SK-N-SH treated with all-trans-retinoic acid at 6 μM for 48 hours (cell line): ENCODE measurements around the gene ANXA5.

Source experiments
- ATAC-seq: fragments of 200-7000 bp; cut with Tn5 transposase; 3 replicates; pipeline ENCODE4 v1.9.1; 2020; ENCODE audit warnings: mild to moderate bottlenecking, moderate library complexity
- ARNTL ChIP-seq: fragments of 450-650 bp; formaldehyde crosslinking; IDR thresholded peaks from 2 replicates; pipeline ENCODE4 v1.5.0; 2020; ENCODE audit warnings: low read depth, mild to moderate bottlenecking, moderate library complexity, borderline replicate concordance
- BACH2 ChIP-seq: fragments of 250-450 bp; sonication (Bioruptor Pico); IDR thresholded peaks from 2 replicates; pipeline ENCODE4 v1.9.0; 2021; ENCODE audit warnings: mild to moderate bottlenecking, borderline replicate concordance
- CSDC2 ChIP-seq: fragments of 250-450 bp; sonication (Bioruptor Pico); IDR thresholded peaks from 2 replicates; pipeline ENCODE4 v1.5.0; 2020; ENCODE audit warnings: mild to moderate bottlenecking, moderate library complexity
- ESRRG ChIP-seq: fragments of 250-450 bp; sonication (Bioruptor Pico); IDR thresholded peaks from 2 replicates; pipeline ENCODE4 v1.6.1; 2021; ENCODE audit warnings: mild to moderate bottlenecking
- GLIS3 ChIP-seq: fragments of 250-450 bp; sonication (Bioruptor Pico); IDR thresholded peaks from 2 replicates; pipeline ENCODE4 v1.5.0; 2020; ENCODE audit warnings: mild to moderate bottlenecking, moderate library complexity
- ISL1 ChIP-seq: fragments of 250-450 bp; sonication (Bioruptor Pico); IDR thresholded peaks from 2 replicates; pipeline ENCODE4 v2.1.2; 2022; ENCODE audit warnings: mild to moderate bottlenecking, moderate library complexity
- OSR1 ChIP-seq: fragments of 250-450 bp; sonication (Bioruptor Pico); IDR thresholded peaks from 2 replicates; pipeline ENCODE4 v1.8.0; 2022; ENCODE audit warnings: moderate library complexity, mild to moderate bottlenecking, inconsistent platforms
- PPARA ChIP-seq: fragments of 250-450 bp; sonication (Bioruptor Pico); IDR thresholded peaks from 2 replicates; pipeline ENCODE4 v1.5.0; 2020; ENCODE audit warnings: mild to moderate bottlenecking, borderline replicate concordance
- RARB ChIP-seq: fragments of 250-450 bp; sonication (Bioruptor Pico); IDR thresholded peaks from 2 replicates; pipeline ENCODE4 v1.8.0; 2021; ENCODE audit warnings: mild to moderate bottlenecking, moderate library complexity
- SNAI2 ChIP-seq: fragments of 250-450 bp; sonication (Bioruptor Pico); IDR thresholded peaks from 2 replicates; pipeline ENCODE4 v1.5.0; 2020; ENCODE audit warnings: mild to moderate bottlenecking, moderate library complexity
- TCF4 ChIP-seq: fragments of 250-450 bp; sonication (Bioruptor Pico); IDR thresholded peaks from 2 replicates; pipeline ENCODE4 v1.8.0; 2021; ENCODE audit warnings: mild to moderate bottlenecking, moderate library complexity, borderline replicate concordance
- TOX ChIP-seq: fragments of 250-450 bp; sonication (Bioruptor Pico); IDR thresholded peaks from 2 replicates; pipeline ENCODE4 v1.8.0; 2021; ENCODE audit warnings: mild to moderate bottlenecking, moderate library complexity, borderline replicate concordance
- ZC3H10 ChIP-seq: fragments of 250-450 bp; sonication (Bioruptor Pico); IDR thresholded peaks from 2 replicates; pipeline ENCODE4 v1.5.1; 2021; ENCODE audit warnings: mild to moderate bottlenecking, moderate library complexity
- ZFP3 ChIP-seq: fragments of 250-450 bp; sonication (Bioruptor Pico); IDR thresholded peaks from 2 replicates; pipeline ENCODE4 v1.5.0; 2020; ENCODE audit warnings: mild to moderate bottlenecking, moderate library complexity
- ZFP30 ChIP-seq: fragments of 450-650 bp; formaldehyde crosslinking; IDR thresholded peaks from 2 replicates; pipeline ENCODE4 v1.5.0; 2022; ENCODE audit warnings: mild to moderate bottlenecking, moderate library complexity
- ZNF565 ChIP-seq: fragments of 450-650 bp; formaldehyde crosslinking; conservative IDR thresholded peaks from 2 replicates; pipeline ENCODE4 v1.5.0; 2020; ENCODE audit warnings: low read depth, mild to moderate bottlenecking, moderate library complexity
- ZNF70 ChIP-seq: fragments of 450-650 bp; formaldehyde crosslinking; IDR thresholded peaks from 2 replicates; pipeline ENCODE4 v1.5.0; 2020; ENCODE audit warnings: mild to moderate bottlenecking, moderate library complexity
- ZNF8 ChIP-seq: fragments of 450-650 bp; formaldehyde crosslinking; IDR thresholded peaks from 2 replicates; pipeline ENCODE4 v1.5.0; 2020; ENCODE audit warnings: mild to moderate bottlenecking, moderate library complexity
- TF ChIP-seq, protein P1 (sequence below): fragments of 250-450 bp; sonication (Bioruptor Pico); IDR thresholded peaks from 2 replicates; pipeline ENCODE4 v1.5.1; 2021; ENCODE audit warnings: mild to moderate bottlenecking, moderate library complexity
- TF ChIP-seq, protein P2 (sequence below): fragments of 250-450 bp; sonication (Bioruptor Pico); IDR thresholded peaks from 2 replicates; pipeline ENCODE4 v1.5.0; 2020; ENCODE audit warnings: mild to moderate bottlenecking, moderate library complexity
- TF ChIP-seq, protein P3 (sequence below): fragments of 250-450 bp; sonication (Bioruptor Pico); IDR thresholded peaks from 2 replicates; pipeline ENCODE4 v1.8.0; 2020; ENCODE audit warnings: mild to moderate bottlenecking, moderate library complexity, borderline replicate concordance
- TF ChIP-seq, protein P4 (sequence below): fragments of 250-450 bp; sonication (Bioruptor Pico); IDR thresholded peaks from 2 replicates; pipeline ENCODE4 v1.8.0; 2021; ENCODE audit warnings: low read depth, mild to moderate bottlenecking, moderate library complexity, borderline replicate concordance
- TF ChIP-seq, protein P5 (sequence below): fragments of 250-450 bp; sonication (Bioruptor Pico); IDR thresholded peaks from 2 replicates; pipeline ENCODE4 v1.5.1; 2020; ENCODE audit warnings: low read depth, mild to moderate bottlenecking, moderate library complexity

The ANXA5 gene

DNA sequence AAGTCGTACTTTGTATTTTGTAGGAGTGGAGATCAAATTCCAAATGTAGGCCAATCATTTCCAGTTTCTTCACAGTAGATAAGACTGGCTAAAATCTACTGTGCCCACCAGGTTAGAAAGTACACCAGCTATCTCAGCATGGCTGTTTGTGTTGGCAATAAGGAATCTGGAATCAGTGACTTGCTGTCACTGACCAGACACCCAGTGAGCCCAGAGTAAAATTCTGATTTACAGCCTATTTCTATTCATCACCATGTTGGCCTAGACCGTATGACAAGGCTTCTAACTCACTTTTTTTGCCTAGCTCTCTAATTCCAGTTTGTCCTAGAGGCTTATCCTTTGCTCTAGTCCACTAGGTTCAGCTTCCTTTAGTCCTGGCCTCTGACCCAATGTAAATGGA, 42.8 kb upstream of the ANXA5 start:
- no peak for TF ChIP-seq GLIS3
- TF ChIP-seq ZNF565, result no peak
- no peak for TF ChIP-seq ESRRG (CRISPR knock-in tag)
- TF ChIP-seq SNAI2 (CRISPR knock-in tag), result no peak
- no peak for TF ChIP-seq BACH2 (CRISPR knock-in tag)
- TF ChIP-seq, protein P1, sequence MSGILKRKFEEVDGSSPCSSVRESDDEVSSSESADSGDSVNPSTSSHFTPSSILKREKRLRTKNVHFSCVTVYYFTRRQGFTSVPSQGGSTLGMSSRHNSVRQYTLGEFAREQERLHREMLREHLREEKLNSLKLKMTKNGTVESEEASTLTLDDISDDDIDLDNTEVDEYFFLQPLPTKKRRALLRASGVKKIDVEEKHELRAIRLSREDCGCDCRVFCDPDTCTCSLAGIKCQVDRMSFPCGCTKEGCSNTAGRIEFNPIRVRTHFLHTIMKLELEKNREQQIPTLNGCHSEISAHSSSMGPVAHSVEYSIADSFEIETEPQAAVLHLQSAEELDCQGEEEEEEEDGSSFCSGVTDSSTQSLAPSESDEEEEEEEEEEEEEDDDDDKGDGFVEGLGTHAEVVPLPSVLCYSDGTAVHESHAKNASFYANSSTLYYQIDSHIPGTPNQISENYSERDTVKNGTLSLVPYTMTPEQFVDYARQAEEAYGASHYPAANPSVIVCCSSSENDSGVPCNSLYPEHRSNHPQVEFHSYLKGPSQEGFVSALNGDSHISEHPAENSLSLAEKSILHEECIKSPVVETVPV (CRISPR knock-in tag), result no peak
- TF ChIP-seq, protein P2, sequence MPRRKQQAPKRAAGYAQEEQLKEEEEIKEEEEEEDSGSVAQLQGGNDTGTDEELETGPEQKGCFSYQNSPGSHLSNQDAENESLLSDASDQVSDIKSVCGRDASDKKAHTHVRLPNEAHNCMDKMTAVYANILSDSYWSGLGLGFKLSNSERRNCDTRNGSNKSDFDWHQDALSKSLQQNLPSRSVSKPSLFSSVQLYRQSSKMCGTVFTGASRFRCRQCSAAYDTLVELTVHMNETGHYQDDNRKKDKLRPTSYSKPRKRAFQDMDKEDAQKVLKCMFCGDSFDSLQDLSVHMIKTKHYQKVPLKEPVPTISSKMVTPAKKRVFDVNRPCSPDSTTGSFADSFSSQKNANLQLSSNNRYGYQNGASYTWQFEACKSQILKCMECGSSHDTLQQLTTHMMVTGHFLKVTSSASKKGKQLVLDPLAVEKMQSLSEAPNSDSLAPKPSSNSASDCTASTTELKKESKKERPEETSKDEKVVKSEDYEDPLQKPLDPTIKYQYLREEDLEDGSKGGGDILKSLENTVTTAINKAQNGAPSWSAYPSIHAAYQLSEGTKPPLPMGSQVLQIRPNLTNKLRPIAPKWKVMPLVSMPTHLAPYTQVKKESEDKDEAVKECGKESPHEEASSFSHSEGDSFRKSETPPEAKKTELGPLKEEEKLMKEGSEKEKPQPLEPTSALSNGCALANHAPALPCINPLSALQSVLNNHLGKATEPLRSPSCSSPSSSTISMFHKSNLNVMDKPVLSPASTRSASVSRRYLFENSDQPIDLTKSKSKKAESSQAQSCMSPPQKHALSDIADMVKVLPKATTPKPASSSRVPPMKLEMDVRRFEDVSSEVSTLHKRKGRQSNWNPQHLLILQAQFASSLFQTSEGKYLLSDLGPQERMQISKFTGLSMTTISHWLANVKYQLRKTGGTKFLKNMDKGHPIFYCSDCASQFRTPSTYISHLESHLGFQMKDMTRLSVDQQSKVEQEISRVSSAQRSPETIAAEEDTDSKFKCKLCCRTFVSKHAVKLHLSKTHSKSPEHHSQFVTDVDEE, result no peak
- TF ChIP-seq ISL1 (CRISPR knock-in tag), result no peak
- TF ChIP-seq ZNF8, result no peak
- TF ChIP-seq ZNF70 (CRISPR knock-in tag), result no peak
- no peak for ATAC-seq

DNA sequence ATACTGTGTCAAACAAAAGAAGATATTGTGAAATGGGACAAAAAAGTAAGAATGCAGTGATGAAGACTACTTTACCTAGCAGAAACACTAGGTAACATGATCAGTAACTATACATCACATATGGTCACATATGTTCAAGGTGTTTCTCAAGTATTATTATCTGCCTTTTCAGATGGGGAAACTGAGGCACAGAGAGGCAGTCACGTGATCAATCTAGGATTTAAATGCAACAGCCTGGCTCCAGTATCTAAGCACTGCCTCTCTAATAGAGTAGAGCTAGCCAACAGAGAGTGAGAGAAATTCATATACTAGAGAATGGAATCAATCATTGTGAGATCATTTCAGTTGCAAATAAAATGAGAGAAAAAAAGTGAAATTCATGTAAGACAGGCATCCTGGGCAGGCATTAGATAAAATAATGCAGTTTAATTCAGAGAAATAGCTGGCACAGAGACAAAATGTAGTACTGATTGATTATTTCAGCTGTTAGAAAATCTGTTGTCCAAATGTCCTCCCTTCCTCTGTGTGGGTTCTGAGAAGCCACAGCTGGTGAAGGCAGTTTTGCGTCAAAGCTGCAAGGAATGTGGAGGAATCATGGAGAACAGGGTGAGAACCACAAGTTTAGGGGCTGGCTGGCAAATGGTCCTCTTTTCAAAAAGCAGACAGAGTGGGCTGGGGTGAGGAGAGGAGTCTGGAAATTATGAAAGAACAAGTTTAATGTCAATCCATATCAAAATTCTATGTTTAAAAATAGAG, 42.2 kb upstream of the ANXA5 start:
- TF ChIP-seq TCF4 (CRISPR knock-in tag), result no peak
- no peak for TF ChIP-seq GLIS3
- TF ChIP-seq PPARA (CRISPR knock-in tag), result no peak
- no peak for TF ChIP-seq SNAI2 (CRISPR knock-in tag)
- no peak for TF ChIP-seq ZNF8
- TF ChIP-seq, protein P3, sequence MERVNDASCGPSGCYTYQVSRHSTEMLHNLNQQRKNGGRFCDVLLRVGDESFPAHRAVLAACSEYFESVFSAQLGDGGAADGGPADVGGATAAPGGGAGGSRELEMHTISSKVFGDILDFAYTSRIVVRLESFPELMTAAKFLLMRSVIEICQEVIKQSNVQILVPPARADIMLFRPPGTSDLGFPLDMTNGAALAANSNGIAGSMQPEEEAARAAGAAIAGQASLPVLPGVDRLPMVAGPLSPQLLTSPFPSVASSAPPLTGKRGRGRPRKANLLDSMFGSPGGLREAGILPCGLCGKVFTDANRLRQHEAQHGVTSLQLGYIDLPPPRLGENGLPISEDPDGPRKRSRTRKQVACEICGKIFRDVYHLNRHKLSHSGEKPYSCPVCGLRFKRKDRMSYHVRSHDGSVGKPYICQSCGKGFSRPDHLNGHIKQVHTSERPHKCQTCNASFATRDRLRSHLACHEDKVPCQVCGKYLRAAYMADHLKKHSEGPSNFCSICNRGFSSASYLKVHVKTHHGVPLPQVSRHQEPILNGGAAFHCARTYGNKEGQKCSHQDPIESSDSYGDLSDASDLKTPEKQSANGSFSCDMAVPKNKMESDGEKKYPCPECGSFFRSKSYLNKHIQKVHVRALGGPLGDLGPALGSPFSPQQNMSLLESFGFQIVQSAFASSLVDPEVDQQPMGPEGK (CRISPR knock-in tag), result no peak
- no peak for TF ChIP-seq OSR1 (CRISPR knock-in tag)
- TF ChIP-seq, all 23 proteins: peak for 0
- ATAC-seq, result no peak

DNA sequence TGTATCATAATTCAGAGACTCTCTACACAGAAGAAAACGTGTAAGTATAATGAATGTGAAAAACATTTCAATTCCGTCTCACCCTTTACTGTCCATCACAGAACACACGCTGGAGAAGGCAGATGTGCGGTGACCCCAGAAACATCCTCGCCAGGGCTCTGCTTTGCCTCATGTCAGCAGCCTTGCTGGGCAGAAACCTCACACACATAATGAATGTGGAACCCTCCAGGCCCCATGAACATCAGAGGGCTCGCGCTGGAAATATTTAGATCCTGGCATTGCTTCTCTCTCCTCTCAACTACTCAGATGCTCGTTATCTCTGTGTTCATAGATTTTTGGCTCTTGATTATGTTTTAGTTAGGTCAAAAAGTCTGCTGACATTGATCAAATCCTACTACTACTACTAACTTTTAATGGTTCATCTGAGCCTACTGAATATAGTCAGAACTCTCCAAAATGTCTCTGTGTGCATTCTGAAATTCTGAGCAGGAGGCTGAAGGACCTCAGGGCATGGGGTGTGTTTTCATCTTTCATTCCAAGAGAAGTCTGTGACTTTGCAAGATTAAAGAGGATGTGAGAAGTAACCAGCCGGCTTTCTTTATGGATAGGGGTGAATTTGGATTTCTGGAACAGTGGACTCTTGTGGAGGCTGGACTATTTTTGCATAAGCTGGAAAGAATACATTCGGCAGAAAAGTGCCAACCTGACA, 41.2 kb upstream of the ANXA5 start:
- TF ChIP-seq PPARA (CRISPR knock-in tag) (no peak), ISL1 (CRISPR knock-in tag) (no peak), SNAI2 (CRISPR knock-in tag) (no peak), CSDC2 (CRISPR knock-in tag) (no peak), RARB (no peak), TOX (CRISPR knock-in tag) (no peak), ARNTL (CRISPR knock-in tag) (no peak), ZNF70 (CRISPR knock-in tag) (no peak), GLIS3 (no peak), ZFP30 (CRISPR knock-in tag) (no peak), ZNF8 (no peak), OSR1 (CRISPR knock-in tag) (no peak), ZNF565 (no peak), ZFP3 (no peak), ZC3H10 (no peak)
- TF ChIP-seq, protein P4, sequence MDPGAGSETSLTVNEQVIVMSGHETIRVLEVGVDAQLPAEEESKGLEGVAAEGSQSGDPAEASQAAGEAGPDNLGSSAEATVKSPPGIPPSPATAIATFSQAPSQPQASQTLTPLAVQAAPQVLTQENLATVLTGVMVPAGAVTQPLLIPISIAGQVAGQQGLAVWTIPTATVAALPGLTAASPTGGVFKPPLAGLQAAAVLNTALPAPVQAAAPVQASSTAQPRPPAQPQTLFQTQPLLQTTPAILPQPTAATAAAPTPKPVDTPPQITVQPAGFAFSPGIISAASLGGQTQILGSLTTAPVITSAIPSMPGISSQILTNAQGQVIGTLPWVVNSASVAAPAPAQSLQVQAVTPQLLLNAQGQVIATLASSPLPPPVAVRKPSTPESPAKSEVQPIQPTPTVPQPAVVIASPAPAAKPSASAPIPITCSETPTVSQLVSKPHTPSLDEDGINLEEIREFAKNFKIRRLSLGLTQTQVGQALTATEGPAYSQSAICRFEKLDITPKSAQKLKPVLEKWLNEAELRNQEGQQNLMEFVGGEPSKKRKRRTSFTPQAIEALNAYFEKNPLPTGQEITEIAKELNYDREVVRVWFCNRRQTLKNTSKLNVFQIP (CRISPR knock-in tag), result no peak
- TF ChIP-seq, protein P3 (CRISPR knock-in tag), result no peak
- TF ChIP-seq, protein P5, sequence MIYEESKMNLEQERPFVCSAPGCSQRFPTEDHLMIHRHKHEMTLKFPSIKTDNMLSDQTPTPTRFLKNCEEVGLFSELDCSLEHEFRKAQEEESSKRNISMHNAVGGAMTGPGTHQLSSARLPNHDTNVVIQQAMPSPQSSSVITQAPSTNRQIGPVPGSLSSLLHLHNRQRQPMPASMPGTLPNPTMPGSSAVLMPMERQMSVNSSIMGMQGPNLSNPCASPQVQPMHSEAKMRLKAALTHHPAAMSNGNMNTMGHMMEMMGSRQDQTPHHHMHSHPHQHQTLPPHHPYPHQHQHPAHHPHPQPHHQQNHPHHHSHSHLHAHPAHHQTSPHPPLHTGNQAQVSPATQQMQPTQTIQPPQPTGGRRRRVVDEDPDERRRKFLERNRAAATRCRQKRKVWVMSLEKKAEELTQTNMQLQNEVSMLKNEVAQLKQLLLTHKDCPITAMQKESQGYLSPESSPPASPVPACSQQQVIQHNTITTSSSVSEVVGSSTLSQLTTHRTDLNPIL, result no peak
- ATAC-seq, result no peak
